Renal pelvis (tissue), 4 donors: Measurements from ENCODE around the gene TECR. TPM values are rescaled to one million over a fixed set of nuclear protein-coding genes. Genes with fewer than 3 reads are reported as not detected.
"Not testable (repeated sequence)": the region's sequence is repeated elsewhere in the genome, so short reads cannot be mapped to it uniquely, and the experiment has no call there.

ENCODE experiments used
- DNase-seq: peaks from one replicate; pipeline ENCODE4 v3.0.0-alpha.2; 2013
- polyA plus RNA-seq, 3 donors: library from polyadenylated mRNA; unstranded; fragments of 120-200 nt; gene quantifications; one replicate each; pipeline ENCODE4 v1.2.1, GENCODE V29; 2013; ENCODE audit not compliant: insufficient read length in 3 of 3

The TECR gene
- polyA plus RNA-seq, 3 donors = 156 to 183 (median 160) TPM

DNA sequence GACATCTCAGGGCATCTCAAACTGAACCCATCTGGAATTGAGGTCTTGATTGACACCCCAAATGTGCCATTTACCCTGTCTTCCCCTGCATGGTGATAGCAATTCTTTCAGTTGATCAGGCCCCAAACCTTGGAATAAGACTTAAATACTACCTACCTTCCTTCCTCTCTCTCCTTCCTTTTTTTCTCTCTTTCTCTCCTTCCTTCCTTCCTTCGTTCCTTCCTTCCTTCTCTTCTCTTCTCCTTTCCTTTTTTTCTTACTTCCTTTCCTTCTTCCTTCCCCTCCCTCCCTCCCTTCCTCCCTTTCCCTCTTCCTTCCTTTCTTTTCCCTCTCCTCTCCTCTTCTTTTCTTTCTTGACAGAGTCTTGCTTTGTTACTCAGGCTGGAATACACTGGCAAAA, 26.1 kb upstream of the TECR start:
- no peak for DNase-seq

DNA sequence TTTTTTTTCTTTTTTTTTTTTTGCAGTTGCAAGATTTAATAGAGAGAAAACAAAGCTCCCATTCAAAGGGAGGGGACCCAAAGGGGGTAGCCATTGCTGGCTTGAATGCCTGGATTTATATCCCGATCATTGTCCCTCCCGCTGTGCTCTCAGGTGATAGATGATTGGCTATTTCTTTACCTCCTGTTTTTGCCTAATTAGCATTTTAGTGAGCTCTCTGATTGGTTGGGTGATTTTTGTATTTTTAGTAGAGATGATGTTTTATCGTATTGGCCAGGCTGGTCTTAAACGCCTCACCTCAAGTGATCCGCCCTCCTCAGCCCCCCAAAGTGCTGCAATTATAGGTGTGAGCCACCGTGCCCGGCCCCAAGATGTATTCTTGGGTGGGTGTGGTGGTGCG, 24.8 kb upstream of the TECR start:
- not testable (repeated sequence) for DNase-seq

DNA sequence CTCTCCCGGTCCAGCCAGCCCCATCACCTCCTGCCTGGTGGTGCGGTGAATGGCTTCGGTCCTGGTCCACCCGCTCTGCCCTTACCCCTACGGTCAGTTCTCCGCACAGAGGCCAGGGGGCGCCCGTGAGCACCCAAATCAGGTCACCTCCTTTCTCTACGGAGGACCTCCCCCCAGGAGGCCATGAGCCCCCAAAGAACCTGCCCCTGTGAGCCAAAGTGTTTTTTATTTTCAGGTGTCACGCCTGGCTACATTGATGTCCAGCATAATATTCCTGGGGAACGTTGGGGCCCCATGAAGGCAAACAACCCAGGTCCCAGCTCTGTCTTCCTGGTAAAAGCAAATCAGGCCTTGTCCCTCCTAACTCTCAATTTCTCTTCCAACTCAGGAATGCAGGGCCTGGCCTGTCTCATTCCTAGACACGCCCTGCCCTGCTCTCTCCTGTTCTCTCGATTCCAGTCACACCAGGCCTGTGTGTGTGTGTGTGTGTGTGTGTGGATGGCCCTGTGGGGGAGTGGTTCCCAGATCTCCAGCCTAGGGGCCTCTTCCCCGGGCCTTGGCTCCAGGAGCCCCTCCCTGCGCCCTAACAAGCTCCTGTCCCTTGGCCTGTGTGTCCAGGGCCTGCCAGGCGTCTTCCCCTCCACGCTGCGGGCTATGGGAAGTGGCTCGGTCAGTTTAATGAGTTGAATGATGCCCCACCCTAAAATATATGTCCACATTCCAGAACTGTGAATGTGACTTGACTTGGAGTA, 23.7 kb upstream of the TECR start:
- peak; percentile 47 for DNase-seq

DNA sequence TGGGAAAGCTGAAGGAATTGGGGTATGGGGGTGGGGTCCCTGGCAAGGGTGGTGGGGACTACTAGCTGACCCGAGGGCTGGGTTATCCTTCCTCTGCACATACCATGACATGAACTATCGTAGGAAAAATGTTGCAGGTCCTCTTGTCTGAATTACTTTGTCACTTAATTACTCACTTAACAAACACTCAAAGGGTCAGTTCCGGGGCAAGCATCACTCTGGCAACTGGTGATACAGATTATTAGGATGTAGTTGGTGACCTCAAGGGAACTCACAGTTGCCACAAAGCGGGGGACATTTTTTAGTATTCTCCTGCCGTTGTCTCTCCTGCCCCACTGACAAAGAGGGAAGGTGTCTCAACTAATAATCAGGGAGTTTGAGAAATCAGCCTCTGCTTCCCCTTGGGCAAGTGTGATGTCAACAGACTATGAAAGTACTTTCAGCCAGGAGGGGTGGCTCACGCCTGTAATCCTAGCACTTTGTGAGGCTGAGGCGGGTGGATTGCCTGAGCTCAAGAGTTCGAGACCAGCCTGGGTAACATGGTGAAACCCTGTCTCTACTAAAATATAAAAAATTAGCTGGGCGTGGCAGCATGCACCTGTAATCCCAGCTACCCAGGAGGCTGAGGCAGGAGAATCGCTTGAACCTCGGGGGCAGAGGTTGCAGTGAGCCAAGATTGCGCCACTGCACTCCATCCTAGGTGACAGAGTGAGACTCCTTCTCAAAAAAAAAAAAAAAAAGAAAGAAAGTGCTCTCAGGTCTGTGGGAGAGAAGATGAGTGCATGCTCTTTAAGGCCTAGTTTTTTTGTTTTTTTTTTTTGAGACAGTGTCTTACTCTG, 21.5 kb upstream of the TECR start:
- no peak for DNase-seq

DNA sequence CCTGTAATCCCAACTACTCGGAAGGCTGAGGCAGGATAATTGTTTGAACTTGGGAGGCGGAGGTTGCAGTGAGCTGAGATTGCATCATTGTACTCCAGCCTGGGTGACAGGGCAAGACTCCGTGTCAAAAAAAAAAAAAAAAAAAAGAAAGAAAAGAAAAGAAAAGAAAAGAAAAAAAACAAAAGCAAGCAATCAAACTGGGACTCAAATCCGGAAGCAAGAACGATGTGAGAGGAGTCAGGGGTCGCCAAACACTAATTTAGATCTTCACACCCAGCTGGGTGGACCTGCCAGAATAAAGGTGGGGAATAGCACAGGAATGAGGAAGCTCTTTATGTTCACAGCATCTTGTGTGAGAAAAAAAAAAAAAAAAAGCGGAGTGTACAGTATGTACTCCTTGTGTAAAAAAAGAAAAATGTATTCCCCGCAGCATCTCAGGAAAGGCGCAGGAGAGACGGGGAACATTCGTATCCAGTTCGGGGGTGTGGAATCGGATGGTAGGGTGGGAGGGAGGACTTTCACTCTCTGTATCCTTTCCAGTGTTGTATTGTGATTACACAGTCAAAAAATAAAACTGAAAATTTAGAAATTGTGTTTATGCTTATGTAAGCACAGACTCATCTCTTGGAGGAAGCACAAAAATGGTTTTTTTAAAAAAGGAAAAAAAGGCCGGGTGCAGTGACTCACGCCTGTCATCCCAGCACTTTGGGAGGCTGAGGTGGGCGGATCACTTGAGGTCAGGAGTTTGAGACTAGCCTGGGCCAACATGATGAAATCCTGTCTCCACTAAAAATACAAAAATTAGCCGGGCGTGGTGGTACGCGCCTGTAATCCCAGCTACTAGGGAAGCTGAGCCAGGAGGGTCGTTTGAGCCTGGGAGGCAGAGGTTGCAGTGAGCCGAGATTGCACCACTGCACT, 18.8 kb upstream of the TECR start:
- DNase-seq = no peak

DNA sequence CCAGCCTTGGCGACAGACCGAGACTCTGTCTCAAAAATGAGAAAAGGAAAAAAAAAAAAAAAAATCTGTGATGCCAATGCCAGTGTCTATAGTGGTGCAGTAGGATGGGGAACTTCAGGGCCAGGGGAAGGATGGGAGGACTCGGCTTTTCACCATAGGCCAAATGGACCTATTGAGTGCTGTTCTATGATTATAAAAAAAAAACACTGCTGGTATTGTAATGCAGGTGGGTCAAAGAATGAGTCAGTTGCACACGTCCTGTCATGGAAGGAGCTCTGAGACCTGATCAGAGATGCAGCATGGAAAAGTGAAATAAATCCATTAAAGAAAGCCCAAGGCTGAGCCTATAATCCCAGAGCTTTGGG, 18.2 kb upstream of the TECR start:
- DNase-seq = no peak

DNA sequence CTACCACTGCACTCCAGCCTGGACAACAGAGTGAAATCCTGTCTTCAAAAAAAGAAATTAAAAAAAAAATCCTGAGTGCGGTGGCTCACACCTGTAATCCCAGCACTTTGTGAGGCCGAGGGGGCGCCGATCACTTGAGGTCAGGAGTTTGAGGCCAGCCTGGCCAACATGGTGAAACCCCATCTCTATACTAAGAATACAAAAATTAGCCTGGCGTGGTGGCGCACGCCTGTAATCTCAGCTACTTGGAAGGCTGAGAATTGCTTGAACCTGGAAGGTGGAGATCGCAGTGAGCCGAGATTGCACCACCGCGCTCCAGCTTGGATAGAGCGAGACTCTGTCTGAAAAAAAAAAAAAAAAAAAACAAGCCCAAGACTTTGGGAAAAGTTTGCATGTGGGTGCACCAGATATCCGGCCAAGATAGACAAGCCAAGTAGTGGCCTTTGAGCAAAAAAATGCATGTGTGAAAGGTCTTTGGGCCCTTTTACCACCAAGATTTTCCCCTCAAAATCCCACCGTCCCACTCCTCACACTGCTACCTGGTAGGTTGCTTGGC, 16.9 kb upstream of the TECR start:
- no peak for DNase-seq

DNA sequence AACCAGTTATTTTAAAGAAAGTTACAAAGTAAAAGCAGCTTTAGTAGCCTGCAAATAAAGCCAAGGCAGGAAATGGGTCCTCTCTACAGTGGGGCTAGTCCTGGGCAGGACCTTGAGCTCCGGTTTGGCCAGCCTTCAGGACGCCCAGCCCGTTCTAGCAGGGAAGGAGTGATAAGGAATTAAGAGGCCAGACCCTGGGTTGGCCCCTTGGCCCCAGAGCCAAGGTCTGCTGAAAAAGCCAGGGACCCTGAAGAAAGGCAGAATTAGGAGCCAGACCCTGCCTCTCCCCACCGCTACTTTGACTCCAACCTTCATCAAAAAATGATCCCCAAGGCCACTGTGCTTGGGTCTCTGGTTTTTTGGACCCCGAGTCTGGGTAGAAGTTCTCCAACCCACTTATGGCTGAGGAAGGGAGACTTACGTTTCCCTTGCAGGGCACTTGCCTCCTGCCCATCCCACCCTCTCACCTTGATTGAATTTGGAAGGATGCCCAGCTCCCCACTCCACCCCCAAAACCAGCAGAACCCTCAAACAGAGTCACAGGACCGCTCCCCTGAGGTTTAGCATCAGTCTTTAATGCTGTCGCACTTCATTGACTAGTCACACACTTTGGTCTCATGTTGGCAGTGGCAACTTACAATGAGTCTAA, 15.1 kb upstream of the TECR start:
- no peak for DNase-seq

DNA sequence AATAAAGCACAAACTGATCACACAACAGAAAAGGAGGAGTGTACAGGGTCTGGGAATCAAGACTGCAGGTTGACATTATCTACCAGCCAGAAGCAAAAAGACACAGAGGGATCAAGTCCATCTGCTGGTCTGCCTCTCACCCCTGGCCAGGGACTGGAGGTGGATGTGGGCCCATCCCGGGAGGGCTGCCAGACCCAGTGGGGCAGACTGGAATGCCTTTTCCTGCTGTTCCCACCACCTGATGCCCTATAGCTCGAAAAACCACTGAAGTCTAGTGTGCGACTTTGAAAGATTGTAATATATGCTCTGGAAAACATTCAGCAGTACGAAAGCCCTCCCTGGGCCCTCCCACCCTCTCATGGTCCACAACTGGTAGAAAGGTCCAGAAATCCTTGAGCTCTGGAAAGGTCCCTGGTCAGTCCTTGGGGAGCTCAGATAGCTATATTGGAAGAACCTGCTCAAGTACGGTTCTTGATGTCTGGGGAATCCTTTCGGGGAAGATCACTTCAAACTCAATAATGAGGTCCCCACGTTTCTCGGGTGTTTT, 13.8 kb upstream of the TECR start:
- no peak for DNase-seq

DNA sequence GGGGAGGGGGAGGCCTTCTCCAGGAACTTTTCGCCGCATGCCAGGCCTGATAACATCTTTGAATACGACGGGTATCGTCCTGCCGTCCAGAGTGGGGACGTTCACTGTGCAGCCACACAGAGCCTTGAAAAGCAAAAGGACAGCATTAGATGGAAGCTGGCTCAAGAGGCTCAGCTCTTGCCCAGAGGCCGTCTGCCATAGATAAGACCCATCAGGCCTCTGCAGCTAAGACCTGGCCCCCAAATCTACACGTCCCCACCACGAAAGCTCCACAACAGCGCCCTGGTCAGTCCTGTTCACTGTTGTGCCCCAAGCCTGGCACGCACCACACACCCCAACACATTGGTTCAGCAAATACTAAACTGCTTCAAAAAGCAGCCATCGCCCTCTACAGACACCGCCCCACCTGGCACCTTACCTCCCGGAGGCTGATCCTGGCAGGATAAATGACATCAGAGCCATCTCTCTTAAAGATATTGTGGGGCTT, 13.3 kb upstream of the TECR start:
- no peak for DNase-seq

DNA sequence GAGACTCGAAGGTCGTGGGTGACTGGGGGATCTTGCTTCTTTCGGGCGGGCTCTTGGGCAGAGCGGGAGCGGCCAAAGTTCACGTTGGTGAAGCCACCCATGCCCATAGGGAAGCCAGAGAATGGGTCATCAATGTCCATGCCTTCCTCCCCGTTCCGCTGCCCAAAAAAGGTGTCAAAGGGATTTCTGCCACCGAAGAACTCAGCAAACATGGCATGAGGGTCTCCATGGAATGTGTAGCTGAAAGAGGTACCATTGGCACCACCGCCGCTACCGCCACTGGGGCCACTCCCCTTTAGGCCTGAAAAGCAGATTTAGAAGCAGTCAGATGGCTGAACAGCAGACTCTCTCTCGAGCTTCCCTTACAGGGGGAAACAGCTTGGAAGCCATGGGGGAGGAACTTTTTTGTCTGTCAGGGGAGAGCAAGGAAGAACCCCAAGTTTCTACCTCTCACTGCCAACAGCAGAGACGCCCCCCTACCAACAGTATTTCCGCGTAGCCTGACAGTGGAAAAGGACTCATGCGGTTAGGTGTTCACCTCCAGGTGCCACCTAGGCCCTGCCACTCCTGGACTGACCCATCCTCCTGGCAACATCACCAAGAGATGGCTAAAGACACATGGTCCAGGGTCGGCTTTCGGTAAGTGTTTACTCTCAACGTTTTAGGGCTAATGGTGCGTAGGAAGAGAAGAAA, 12.5 kb upstream of the TECR start:
- no peak for DNase-seq

DNA sequence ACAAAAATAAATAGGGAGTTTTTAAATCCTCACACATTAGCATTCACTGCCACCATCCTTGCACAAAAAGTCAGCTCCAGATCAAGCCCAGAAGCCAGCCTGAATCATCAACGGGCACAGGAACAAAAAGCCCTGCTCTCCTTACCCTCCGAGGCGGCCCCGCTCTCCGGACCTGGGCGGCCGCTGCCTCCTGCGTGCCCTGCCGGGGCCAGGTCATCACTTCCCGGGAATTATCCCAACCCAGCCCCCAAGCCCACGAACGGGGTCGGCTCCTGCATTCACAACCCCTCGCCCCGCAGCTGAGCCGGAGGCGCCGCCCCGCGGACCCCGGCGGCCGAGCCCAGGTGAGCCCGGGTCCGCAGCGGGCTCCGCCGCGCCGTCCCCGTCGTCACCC, 12.0 kb upstream of the TECR start:
- no peak for DNase-seq

DNA sequence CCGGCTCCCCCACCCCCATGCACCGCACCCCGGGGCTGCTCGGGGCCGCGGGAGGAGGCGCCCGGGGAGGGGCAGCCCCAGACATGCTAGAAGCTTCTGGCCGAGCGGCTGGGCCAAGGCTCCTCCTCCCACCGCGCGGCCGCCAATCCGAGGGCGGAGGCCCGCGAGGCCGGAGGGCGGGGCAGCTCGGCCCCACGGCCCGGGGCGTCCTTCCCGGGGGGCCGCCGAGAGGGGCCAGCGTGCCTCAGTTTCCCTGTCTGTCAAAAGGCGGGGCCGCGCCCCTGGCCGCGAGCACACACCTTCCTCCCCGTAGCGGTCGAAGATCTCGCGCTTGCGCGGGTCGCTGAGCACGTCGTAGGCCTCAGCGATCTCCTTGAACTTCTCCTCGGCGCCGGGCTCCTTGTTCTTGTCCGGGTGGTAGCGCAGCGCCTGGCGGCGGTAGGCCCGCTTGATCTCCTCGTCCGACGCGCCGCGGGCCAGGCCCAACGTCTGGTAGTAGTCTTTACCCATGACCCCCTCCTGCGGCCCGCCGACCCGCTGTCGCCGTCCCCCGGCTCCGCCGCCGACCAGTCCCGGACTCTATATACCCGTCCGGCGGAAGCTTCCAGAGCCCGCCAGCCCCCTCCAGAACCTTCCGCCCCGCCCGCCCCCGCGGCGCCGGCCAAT, 11.4 kb upstream of the TECR start, which contains the start of gene DNAJB1:
TSS of gene DNAJB1 (minus strand) at position 558 of the 666 bp plus-strand sequence. CDS start at position 510, 48 bp downstream.
- DNase-seq = peak; percentile 52

DNA sequence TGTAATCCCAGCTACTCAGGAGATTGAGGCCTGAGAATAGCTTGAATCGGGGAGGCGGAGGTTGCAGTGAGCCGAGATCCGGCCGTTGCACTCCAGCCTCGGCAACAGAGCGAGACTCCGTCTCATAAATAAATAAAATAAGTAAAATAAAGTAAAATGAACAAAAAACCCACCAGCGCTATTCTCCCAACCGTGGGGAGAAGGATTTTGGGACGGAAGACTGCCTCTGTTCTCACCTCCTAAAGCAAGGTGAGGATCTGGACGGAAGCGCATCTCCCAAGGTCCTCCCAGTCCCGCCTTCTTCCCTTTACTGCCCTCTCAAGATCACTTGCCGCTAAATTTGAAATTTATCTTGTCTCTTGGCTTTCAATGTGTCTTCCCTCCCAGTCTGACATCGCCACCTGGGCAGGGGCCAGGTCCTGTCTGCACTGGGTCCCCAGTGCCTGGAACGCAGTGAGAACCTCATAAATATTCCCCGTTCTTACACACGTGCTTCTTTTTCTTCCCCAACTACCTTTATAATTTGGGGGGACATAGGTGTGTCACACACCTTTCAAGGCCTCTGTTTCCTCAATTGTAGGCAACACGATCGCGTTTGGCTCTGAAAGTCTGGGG, 10.0 kb upstream of the TECR start:
- DNase-seq = no peak

DNA sequence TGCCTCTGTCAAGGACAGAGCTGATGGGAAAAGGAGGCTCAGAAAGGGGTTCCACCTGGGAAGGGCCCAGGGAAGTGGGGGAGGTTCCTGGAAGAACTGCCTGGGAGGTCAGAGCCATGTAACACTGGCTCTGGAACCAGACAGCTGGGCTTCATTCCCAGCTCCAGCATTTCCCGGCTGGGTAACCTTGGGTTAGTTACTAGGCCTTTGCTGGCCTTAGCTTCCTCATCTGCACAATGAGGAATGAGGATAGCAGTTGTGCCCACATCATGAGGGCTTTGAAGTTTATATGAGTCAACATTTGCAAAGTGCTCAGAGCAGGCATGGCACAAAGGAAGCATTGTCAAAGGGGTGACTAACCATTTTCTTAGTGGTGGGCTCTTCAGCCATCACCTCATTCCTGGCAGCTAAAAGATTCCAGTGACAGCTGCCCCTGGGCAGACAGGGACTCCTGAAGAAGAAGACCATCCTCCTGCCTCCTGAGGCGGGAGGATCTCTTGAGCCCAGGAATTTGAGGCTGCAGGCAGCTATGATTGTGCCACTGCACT, 9.5 kb upstream of the TECR start:
- DNase-seq = no peak

DNA sequence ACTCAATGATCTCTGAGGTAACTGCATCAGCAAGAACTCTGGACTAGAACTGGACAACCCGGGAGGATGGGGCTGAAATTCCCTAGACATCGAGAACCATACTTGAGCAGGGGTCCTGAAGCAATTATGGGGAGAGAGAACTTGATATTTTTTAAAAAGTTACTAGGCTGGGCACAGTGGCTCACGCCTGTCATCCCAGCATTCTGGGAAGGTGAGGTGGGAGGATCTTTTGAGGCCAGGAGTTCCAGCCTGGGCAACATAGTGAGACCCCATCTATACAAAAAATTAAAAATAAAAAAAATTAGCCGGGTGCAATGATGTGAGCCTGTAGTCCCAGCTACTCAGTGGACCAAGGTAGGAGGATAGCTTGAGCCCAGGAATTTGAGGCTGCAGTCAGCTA, 8.9 kb upstream of the TECR start:
- DNase-seq = no peak

DNA sequence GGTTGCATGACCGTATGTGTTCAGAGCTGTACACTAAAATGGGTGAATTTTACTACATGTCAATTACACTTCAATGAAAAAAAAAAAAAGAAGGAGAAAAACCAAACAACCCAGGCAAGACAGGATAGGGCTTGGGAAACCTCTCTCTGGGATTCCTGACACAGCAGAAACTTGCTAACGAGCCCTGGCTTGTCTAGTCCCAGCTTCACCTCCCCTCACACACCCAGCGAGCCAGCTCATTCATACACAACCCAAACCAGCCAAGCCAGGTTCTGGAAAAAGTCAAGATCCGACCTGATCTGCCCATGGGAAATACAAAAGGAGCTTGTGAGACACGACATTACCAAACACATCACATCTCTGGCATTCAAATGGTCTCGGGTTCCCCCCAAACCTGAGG, 3.7 kb upstream of the TECR start:
- DNase-seq = no peak

DNA sequence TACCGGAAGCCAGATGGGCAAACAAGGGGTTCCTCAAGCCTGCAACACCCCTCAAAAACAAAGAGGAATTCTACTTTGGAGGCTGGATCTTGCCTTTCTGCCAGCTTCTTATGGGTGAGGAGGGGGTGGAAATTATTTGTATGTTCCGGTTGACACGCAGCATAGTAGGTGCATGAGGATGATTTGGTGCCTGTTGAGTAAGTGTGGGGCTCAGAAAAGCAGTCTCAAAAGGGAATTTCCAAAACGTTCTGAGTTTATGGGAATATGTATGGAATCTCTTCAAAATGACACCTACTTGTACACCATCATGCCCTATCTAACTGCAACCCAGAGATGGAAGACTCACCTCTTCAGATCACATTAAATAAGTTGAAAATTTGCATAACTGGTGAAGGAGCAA, 3.0 kb upstream of the TECR start:
- DNase-seq = no peak
